A549 treated with AZD9567 at 1 μM for 4 hours (cell line): Measurements from ENCODE around the gene CLEC5A. TPM values are rescaled to one million over a fixed set of nuclear protein-coding genes. Genes with fewer than 3 reads are reported as not detected.

Experiments used
- total RNA-seq: library from RNA; stranded (reverse); fragments of 200-300 nt; extraction: Qiagen RNA extraction; gene quantifications from 5 replicates; pipeline ENCODE4 v1.2.3, GENCODE V29; 2022; ENCODE audit not compliant: insufficient read depth

CLEC5A gene
- not detected in 5 replicates for total RNA-seq

GRCh38 chr7:141946796-141947195, at the start of gene CLEC5A:
Gene CLEC5A (minus strand): TSS chr7:141946974. CDS start chr7:141946292, 682 bp downstream.

GRCh38 chr7:141973673-141974072, 26.9 kb upstream of the CLEC5A start, which contains the start of gene TAS2R38:
Gene TAS2R38 (minus strand): TSS chr7:141973773. CDS start chr7:141973689, 84 bp downstream.

DNA sequence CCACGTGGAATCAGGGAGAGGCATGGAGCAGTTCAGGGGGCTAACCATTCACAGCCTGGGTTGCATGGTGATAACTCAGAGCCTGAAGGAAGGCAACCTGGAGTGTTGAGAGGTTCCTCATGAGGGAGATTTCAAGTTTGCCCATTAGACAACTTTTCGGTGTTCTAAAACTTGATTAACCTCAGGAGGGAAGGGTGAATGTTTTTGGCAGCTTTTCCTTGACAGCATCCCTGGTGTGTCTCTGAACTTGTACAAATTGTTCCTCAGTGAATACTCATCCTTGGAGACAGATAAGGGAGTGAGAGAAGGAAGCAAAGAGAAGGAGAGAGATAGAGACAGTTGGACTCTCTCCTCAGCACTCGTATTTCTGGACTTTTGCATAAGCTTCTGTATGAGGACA, 30.7 kb downstream of the CLEC5A start, which contains the start of gene OR9A4:
TSS of gene OR9A4 (plus strand) at position 301 of the 400 bp plus-strand sequence. CDS start 2,477 bp downstream, outside the sequence.

Other genes starting within 250 kb of the CLEC5A start
- 4.5 to 6.0 TPM (median 5.8 TPM) in 5 replicates for gene DENND11, start 244.8 kb downstream of the CLEC5A start, total RNA-seq
- gene WEE2, start 238.6 kb downstream of the CLEC5A start, total RNA-seq = 0.02 TPM in 1 of 5 replicates, not detected in the others
- 281 to 338 TPM (median 284 TPM) in 5 replicates for gene SSBP1, start 208.6 kb downstream of the CLEC5A start, total RNA-seq
- gene TAS2R3, start 182.9 kb downstream of the CLEC5A start, total RNA-seq = not detected in 5 replicates
- 0.08 to 0.25 TPM (median 0.17 TPM) in 4 of 5 replicates, not detected in the other for gene TAS2R4, start 170.3 kb downstream of the CLEC5A start, total RNA-seq
- gene TAS2R5, start 156.8 kb downstream of the CLEC5A start, total RNA-seq = 0.34 to 0.65 TPM (median 0.49 TPM) in 4 of 5 replicates, not detected in the other
- 0.15 TPM in 1 of 5 replicates, not detected in the others for gene PRSS37, start 105.5 kb downstream of the CLEC5A start, total RNA-seq
- not detected in 5 replicates for gene OR9A4, start 30.6 kb downstream of the CLEC5A start, total RNA-seq
- not detected in 5 replicates for gene TAS2R38, start 26.8 kb upstream of the CLEC5A start, total RNA-seq
- gene MGAM, start 48.9 kb upstream of the CLEC5A start, total RNA-seq = 0.29 to 0.54 TPM (median 0.46 TPM) in 5 replicates
- 0.01 to 0.05 TPM (median 0.02 TPM) in 4 of 5 replicates, not detected in the other for gene MGAM2, start 164.7 kb upstream of the CLEC5A start, total RNA-seq